ENCODE measurements around the gene VANGL2. TPM values are rescaled to one million over a fixed set of nuclear protein-coding genes. Genes with fewer than 3 reads are reported as not detected.

VANGL2 gene
- total and polyA plus RNA-seq, 2 of the 8 experiments (the other 6 are each of a cell fraction or from before 2014, with no cell fraction given): 62.5 to 118 TPM

DNA sequence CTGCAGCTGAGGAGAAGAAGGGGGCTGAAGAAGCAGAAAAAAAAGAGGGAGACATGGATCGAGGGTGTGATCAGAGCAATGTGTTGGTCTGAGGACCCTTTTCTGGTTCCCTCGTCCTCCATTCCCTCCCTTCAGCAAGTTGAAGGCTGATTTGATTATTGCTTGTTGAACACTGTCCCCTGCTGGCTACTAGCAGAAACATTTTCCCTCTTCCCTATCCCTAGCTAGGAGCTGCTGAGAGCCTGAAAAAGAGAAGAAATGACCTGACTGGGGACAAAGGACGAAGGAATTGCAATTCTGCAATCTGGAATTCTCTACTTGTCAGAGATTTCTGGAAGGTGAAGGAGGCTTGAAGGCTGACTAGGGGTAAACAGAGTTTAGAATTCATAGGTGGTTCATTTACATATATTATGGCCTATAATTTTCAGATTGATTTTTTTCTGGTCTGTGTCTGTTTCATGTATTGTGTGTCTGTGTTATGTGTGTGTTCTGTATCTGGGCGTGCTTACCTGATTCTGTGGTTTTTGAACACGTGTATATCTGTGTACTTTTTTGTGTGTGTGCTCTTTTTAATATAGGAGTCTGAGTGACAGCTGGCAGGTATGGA lies 23.7 kb upstream of the VANGL2 start (continued):
- TF ChIP-seq ZNF274 (IDR thresholded peaks at IDR 0.05; ENCODE audit: borderline replicate concordance, extremely low read depth, low read length) (no peak), POLR2AphosphoS5 (IDR thresholded peaks at IDR 0.05; ENCODE audit: low read depth, low read length) (no peak), YY1 (IDR thresholded peaks at IDR 0.05; ENCODE audit: low read depth, low read length) (peak; percentile 76)
